Measurements from ENCODE around the gene AVPR2.

The AVPR2 gene

DNA sequence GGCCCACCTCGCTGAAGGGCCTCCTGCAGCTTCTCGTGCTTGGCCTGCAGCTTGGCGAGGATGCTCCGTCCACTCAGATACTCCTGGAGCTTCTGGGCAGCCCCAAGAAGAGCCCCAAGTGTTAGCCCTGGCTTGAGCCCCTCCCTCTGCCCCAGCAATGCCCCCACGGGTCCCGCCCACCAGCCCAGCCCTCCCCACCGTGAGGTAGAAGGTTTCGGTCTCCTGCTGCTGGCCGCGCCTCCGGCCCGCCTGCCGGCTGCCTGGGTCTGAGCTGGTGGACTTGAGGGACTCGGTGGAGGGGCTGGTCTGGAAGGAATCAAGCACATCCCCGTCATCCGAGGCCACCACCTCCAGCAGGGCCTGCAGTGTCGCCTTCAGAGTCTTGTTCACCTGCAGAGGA, 8.7 kb downstream of the AVPR2 start:
- DNase-seq (ENCODE audit: low read depth): no peak
- no peak overlapping the region for H3K4me3 ChIP-seq (replicated peaks; ENCODE audit: low read depth, low read length)
- TF ChIP-seq CTCF (IDR thresholded peaks at IDR 0.05; ENCODE audit: low read length, missing control alignments): no peak

GRCh38 chrX:153913701-153914100, 9.2 kb downstream of the AVPR2 start:
- no peak for TF ChIP-seq CTCF (IDR thresholded peaks at IDR 0.05; ENCODE audit: low read length, missing control alignments)
- H3K4me3 ChIP-seq (replicated peaks; ENCODE audit: low read depth, low read length): no peak overlapping the region
- no peak for DNase-seq (ENCODE audit: low read depth)

GRCh38 chrX:153917869-153918268, 13.4 kb downstream of the AVPR2 start:
- no peak overlapping the region for H3K4me3 ChIP-seq (replicated peaks; ENCODE audit: low read depth, low read length)
- TF ChIP-seq CTCF (IDR thresholded peaks at IDR 0.05; ENCODE audit: low read length, missing control alignments): no peak
- no peak for DNase-seq (ENCODE audit: low read depth)

DNA sequence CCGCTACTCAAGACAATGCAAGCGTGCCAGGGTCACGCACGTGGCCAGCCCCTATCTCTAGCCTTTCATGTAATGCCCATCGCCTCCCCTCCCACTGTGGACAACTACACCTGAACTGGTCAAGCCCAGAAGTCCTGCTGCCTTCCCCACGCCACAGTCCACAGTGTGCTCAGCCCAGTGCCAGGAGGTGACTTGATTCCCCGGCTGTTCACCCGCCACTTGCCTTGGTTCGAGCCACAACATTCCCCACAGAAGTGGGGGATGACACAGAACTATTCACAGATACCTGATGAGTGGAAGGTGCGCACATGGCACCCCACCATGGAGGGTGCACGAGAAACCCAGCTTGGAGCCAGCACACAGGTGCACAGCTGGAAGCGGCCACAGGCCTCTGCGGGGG, 14.8 kb downstream of the AVPR2 start:
- DNase-seq (ENCODE audit: low read depth): no peak
- TF ChIP-seq CTCF (IDR thresholded peaks at IDR 0.05; ENCODE audit: low read length, missing control alignments): no peak

DNA sequence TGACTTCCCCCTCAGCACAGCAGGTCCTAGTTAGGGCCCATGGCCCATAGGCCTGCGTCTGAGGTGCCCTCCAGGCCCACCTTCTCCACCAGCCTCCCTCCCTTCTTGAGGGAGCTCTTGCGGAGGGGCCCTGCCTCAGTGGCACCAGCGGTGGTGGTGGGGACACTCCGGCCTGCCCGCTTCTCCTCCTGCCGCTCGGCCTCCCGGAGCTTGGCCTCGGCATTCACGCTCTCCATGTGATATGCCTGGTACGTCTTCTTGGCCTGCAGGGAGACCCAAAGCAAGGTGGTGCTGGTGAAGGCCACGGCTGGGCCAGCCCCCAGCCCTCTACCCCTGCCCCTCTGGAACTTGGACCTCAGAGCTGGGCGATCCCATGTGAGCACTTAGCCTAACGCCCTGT, 16.1 kb downstream of the AVPR2 start:
- no peak overlapping the region for H3K4me3 ChIP-seq (replicated peaks; ENCODE audit: low read depth, low read length)
- no peak for TF ChIP-seq CTCF (IDR thresholded peaks at IDR 0.05; ENCODE audit: low read length, missing control alignments)
- no peak for DNase-seq (ENCODE audit: low read depth)

More for the DNA sequence above, 14.8 kb downstream of the AVPR2 start:
- no peak overlapping the region for H3K4me3 ChIP-seq (replicated peaks; ENCODE audit: low read depth, low read length)

GRCh38 chrX:153921070-153921469, 16.6 kb downstream of the AVPR2 start:
- H3K4me3 ChIP-seq (replicated peaks; ENCODE audit: low read depth, low read length): no peak overlapping the region
- no peak for TF ChIP-seq CTCF (IDR thresholded peaks at IDR 0.05; ENCODE audit: low read length, missing control alignments)
- no peak for DNase-seq (ENCODE audit: low read depth)

DNA sequence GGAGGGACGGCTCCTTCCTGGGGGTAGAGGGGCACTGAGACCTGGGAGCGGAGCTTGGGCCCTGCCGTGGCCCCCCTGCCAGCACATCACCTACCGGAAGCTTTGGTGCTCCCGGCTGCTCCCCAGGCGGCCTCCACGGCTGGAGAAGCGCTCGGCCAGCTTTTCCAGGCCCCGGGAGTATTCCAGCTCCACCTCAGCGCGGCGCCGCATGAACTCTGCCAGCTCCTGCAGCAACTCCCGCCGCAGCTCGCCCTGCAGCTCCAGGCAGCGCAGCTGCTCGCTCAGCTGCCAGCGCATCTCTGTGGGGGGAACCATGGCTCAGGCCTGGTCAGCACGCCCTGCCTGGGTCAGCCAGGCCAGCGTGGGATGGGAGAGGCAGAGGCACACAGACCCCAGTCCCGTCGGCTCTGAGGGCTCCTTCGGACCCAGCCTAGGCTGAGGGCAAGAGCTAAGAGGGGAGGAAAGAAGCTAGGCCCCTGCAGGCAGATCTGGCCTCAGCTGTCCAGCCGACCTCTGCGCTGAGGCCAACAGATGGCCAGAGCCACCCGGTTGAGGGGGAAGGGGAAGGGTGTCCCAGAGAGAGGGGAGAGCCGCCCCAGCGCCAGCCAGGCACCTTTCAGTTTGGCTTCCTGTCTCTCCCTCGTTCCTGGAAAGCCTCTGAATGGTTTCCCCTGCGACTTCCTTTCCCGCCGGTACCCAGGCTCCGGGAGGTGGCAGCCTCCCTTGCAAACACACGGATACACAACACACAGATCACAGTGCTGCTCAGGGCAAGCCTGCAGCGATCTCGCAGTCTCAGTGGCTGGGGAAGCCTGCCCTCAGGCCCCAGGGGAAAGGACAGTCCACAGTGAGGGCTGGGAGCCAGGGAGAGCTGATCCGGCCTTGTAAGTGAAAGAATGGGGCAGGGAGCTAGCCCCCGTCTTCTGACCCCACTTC, 17.3 kb downstream of the AVPR2 start:
- H3K4me3 ChIP-seq (replicated peaks; ENCODE audit: low read depth, low read length): no peak overlapping the region
- no peak for TF ChIP-seq CTCF (IDR thresholded peaks at IDR 0.05; ENCODE audit: low read length, missing control alignments)
- no peak for DNase-seq (ENCODE audit: low read depth)
